ENCODE data around the gene ADAMTS17. TPM values are rescaled to one million over a fixed set of nuclear protein-coding genes. Genes with fewer than 3 reads are reported as not detected.

ADAMTS17 gene
- total RNA-seq, 1 experiment from 2014 or later, result 1.6 TPM

DNA sequence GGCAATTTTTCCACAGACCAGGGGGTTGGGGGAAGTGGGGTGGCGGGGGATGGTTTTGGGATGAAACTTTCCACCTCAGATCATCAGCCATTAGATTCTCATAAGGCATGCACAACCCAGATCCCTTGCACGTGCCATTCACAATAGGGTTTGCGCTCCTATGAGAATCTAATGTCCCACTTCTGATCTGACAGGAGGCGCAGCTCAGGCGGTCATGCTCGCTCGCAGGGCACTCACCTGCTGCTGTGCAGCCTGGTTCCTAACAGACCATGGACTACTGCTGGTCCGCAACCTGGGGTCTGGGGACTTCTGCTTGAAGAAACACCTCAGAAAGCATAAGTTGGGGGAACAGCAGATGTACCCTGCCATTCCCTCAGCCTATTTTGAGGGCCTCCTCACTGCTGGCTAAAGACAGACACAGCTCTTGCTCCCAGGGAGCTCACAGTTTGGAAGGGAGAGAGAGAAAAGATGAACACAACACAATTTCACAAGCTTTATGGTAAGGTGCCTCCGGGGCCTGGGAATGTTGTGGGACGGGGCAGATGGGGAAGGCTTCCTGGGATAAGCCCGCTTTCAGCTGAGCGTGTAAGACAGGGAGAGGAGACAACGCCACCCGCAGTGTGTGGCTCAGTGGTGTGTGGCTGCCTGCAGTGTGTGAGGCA, 285.2 kb downstream of the ADAMTS17 start:
- intact Hi-C loops (cut with micrococcal nuclease; ENCODE audit: unreplicated experiment), result no loop called here
- DNase-seq (ENCODE audit: low read depth, low spot score), result no peak
- H3K27ac ChIP-seq (ENCODE audit: low read length), result no peak overlapping the region
- no peaks in the 10 kb centered on the region for H3K4me1 ChIP-seq (ENCODE audit: control insufficient read depth, insufficient read depth, low read length)
- in situ Hi-C loops (cut with HindIII; ENCODE audit: low pct_unique_long_range_greater_than_20kb, low sequenced_read_pairs), result no loop called here
- no peak overlapping the region for H3K4me3 ChIP-seq (ENCODE audit: low read depth in 2 of 2, low read length in 2 of 2)
- no peak for ATAC-seq
- ChIA-PET CTCF (no interaction called here), POLR2A (no interaction called here)
- BruUV-seq (replicated peaks), result no TSS peak
- H3K27me3 ChIP-seq (ENCODE audit: control insufficient read depth, insufficient read depth, low read length), result no peaks in the 10 kb centered on the region; the same call in 1 of the 2 replicates
- H3K36me3 ChIP-seq (ENCODE audit: control insufficient read depth, insufficient read depth, low read length), result no peaks in the 10 kb centered on the region
- H3K9me3 ChIP-seq (ENCODE audit: control insufficient read depth, insufficient read depth, low read depth, low read length), result no peaks in the 10 kb centered on the region
- TF ChIP-seq TCF7L2 (IDR thresholded peaks at IDR 0.05; ENCODE audit: low read depth, low read length) (no peak), POLR2AphosphoS5 (IDR thresholded peaks at IDR 0.05; ENCODE audit: low read depth, low read length) (no peak), SIN3A (IDR thresholded peaks at IDR 0.05; ENCODE audit: borderline replicate concordance, insufficient read depth, low read depth, low read length) (no peak)
- TF ChIP-seq, protein P1, sequence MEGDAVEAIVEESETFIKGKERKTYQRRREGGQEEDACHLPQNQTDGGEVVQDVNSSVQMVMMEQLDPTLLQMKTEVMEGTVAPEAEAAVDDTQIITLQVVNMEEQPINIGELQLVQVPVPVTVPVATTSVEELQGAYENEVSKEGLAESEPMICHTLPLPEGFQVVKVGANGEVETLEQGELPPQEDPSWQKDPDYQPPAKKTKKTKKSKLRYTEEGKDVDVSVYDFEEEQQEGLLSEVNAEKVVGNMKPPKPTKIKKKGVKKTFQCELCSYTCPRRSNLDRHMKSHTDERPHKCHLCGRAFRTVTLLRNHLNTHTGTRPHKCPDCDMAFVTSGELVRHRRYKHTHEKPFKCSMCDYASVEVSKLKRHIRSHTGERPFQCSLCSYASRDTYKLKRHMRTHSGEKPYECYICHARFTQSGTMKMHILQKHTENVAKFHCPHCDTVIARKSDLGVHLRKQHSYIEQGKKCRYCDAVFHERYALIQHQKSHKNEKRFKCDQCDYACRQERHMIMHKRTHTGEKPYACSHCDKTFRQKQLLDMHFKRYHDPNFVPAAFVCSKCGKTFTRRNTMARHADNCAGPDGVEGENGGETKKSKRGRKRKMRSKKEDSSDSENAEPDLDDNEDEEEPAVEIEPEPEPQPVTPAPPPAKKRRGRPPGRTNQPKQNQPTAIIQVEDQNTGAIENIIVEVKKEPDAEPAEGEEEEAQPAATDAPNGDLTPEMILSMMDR (IDR thresholded peaks at IDR 0.05), result no peak
- TF ChIP-seq, protein P2, sequence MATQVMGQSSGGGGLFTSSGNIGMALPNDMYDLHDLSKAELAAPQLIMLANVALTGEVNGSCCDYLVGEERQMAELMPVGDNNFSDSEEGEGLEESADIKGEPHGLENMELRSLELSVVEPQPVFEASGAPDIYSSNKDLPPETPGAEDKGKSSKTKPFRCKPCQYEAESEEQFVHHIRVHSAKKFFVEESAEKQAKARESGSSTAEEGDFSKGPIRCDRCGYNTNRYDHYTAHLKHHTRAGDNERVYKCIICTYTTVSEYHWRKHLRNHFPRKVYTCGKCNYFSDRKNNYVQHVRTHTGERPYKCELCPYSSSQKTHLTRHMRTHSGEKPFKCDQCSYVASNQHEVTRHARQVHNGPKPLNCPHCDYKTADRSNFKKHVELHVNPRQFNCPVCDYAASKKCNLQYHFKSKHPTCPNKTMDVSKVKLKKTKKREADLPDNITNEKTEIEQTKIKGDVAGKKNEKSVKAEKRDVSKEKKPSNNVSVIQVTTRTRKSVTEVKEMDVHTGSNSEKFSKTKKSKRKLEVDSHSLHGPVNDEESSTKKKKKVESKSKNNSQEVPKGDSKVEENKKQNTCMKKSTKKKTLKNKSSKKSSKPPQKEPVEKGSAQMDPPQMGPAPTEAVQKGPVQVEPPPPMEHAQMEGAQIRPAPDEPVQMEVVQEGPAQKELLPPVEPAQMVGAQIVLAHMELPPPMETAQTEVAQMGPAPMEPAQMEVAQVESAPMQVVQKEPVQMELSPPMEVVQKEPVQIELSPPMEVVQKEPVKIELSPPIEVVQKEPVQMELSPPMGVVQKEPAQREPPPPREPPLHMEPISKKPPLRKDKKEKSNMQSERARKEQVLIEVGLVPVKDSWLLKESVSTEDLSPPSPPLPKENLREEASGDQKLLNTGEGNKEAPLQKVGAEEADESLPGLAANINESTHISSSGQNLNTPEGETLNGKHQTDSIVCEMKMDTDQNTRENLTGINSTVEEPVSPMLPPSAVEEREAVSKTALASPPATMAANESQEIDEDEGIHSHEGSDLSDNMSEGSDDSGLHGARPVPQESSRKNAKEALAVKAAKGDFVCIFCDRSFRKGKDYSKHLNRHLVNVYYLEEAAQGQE (IDR thresholded peaks at IDR 0.05; ENCODE audit: insufficient read depth in 1 of 2, low read depth in 2 of 2, low read length in 1 of 2), result no peak

DNA sequence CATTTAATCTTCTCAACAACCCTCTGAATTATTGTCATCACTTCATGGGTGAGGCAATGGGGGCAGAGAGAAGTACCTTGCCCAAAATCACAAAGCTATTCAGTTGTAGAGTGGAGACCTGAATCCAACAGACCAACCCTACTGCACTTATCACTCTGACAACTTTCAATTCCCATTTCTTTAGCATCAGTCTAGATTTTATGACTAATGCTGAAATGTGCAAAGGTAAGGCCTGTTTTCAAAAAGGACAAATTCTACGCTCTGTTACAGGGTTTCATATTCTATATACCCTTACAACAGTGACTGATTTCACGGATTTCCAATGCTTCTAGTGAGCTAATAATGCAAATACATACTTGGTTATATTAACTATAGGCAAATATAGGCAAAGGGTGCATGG, 286.0 kb downstream of the ADAMTS17 start:
- Histone ChIP-seq H3K4me3 (ENCODE audit: low read depth in 2 of 2, low read length in 2 of 2) (no peak overlapping the region), H3K36me3 (ENCODE audit: control insufficient read depth, insufficient read depth, low read length) (no peaks in the 10 kb centered on the region), H3K9me3 (ENCODE audit: control insufficient read depth, insufficient read depth, low read depth, low read length) (no peaks in the 10 kb centered on the region), H3K27ac (ENCODE audit: low read length) (no peak overlapping the region), H3K27me3 (ENCODE audit: control insufficient read depth, insufficient read depth, low read length) (no peaks in the 10 kb centered on the region; the same call in 1 of the 2 replicates), H3K4me1 (ENCODE audit: control insufficient read depth, insufficient read depth, low read length) (no peaks in the 10 kb centered on the region)
- no peak for ATAC-seq
- intact Hi-C loops (cut with micrococcal nuclease; ENCODE audit: unreplicated experiment), result no loop called here
- DNase-seq (ENCODE audit: low read depth, low spot score), result no peak
- no TSS peak for BruUV-seq (replicated peaks)
- TF ChIP-seq SIN3A (IDR thresholded peaks at IDR 0.05; ENCODE audit: borderline replicate concordance, insufficient read depth, low read depth, low read length), result no peak
- no peak for TF ChIP-seq TCF7L2 (IDR thresholded peaks at IDR 0.05; ENCODE audit: low read depth, low read length)
- TF ChIP-seq, protein P1 (IDR thresholded peaks at IDR 0.05), result no peak
- TF ChIP-seq POLR2AphosphoS5 (IDR thresholded peaks at IDR 0.05; ENCODE audit: low read depth, low read length), result no peak
- TF ChIP-seq, protein P2 (IDR thresholded peaks at IDR 0.05; ENCODE audit: insufficient read depth in 1 of 2, low read depth in 2 of 2, low read length in 1 of 2), result no peak
- POLR2A ChIA-PET, result no interaction called here
- CTCF ChIA-PET, result no interaction called here
- in situ Hi-C loops (cut with HindIII; ENCODE audit: low pct_unique_long_range_greater_than_20kb, low sequenced_read_pairs), result no loop called here
